Lower leg skin (tissue), 3 donors: Measurements from ENCODE around the gene TAF15.

ENCODE experiments used
- POLR2A ChIP-seq, 2 donors: fragments of 450-650 bp; IDR thresholded peaks; one replicate each; pipeline ENCODE4 v1.6.1; 2016 to 2017; ENCODE audit warnings: antibody characterized with exemption in 2 of 2, mild to moderate bottlenecking in 1 of 2, moderate library complexity in 1 of 2
- TF ChIP-seq, protein P1 (sequence below), 3 donors: fragments of 450-650 bp; IDR thresholded peaks; one replicate each; pipeline ENCODE4 v1.5.1; 2016; ENCODE audit warnings: antibody characterized with exemption in 3 of 3, mild to moderate bottlenecking in 3 of 3, moderate library complexity in 2 of 3

DNA sequence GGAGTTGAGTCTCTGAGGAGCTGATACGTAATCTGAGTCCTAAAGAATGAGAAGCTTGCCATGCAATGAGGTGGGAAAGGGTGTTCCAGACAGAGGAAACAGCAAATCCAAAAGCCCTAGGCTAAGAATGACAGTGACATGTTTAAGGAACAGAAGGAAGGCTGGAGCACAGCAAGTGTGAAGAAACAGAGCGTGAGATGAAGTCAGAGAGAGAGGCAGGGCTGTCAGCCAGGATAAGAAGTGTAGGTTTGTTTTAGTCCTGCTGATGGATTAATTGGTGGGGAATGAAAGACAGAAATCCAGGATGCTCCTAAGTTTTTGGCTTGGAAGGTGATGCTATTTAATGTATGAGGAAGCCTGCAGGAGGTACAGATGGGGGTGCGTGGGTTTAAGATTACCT, 28.3 kb upstream of the TAF15 start:
- no peak for TF ChIP-seq POLR2A (IDR thresholded peaks at IDR 0.05)
- TF ChIP-seq, protein P1, sequence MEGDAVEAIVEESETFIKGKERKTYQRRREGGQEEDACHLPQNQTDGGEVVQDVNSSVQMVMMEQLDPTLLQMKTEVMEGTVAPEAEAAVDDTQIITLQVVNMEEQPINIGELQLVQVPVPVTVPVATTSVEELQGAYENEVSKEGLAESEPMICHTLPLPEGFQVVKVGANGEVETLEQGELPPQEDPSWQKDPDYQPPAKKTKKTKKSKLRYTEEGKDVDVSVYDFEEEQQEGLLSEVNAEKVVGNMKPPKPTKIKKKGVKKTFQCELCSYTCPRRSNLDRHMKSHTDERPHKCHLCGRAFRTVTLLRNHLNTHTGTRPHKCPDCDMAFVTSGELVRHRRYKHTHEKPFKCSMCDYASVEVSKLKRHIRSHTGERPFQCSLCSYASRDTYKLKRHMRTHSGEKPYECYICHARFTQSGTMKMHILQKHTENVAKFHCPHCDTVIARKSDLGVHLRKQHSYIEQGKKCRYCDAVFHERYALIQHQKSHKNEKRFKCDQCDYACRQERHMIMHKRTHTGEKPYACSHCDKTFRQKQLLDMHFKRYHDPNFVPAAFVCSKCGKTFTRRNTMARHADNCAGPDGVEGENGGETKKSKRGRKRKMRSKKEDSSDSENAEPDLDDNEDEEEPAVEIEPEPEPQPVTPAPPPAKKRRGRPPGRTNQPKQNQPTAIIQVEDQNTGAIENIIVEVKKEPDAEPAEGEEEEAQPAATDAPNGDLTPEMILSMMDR (IDR thresholded peaks at IDR 0.05), result no peak
